Glomerular visceral epithelial cell (primary cell): ENCODE results near the gene SMARCC2.

Experiments used
- DNase-seq: peaks from one replicate; pipeline ENCODE4 v3.0.0-alpha.2; 2016; ENCODE audit errors: extremely low spot score

Gene SMARCC2

GRCh38 chr12:56208006-56208405 is 18.7 kb upstream of the SMARCC2 start:
- DNase-seq = no peak

- peak; percentile 47 for DNase-seq
These were observed 17.3 kb upstream of the SMARCC2 start for GRCh38 chr12:56206452-56207166.

- no peak for DNase-seq
These were observed 16.2 kb upstream of the SMARCC2 start for GRCh38 chr12:56205445-56205844.

- no peak for DNase-seq
These were observed 15.0 kb upstream of the SMARCC2 start for GRCh38 chr12:56204275-56204674.

- DNase-seq = no peak
These were observed 13.6 kb upstream of the SMARCC2 start for GRCh38 chr12:56202838-56203237.

- no peak for DNase-seq
These were observed 13.1 kb upstream of the SMARCC2 start for GRCh38 chr12:56202366-56202765.

- no peak for DNase-seq
These were observed 9.6 kb upstream of the SMARCC2 start for GRCh38 chr12:56198836-56199235.

GRCh38 chr12:56197921-56198635 is 8.8 kb upstream of the SMARCC2 start:
- no peak for DNase-seq

- peak; percentile 35 for DNase-seq
These were observed 7.7 kb upstream of the SMARCC2 start for GRCh38 chr12:56196818-56197550.

GRCh38 chr12:56193025-56193578 is 3.8 kb upstream of the SMARCC2 start:
- DNase-seq = peak; percentile 75

GRCh38 chr12:56192582-56192981 is 3.3 kb upstream of the SMARCC2 start:
- DNase-seq = no peak

- DNase-seq = no peak
These were observed 1.4 kb upstream of the SMARCC2 start for GRCh38 chr12:56190695-56191155.

GRCh38 chr12:56189918-56190694 is 823 bp upstream of the SMARCC2 start:
- peak; percentile 89 for DNase-seq

- peak; percentile 2 for DNase-seq
These were observed 545 bp downstream of the SMARCC2 start for GRCh38 chr12:56188778-56189098.

GRCh38 chr12:56188131-56188777 is 1.0 kb downstream of the SMARCC2 start:
- peak; percentile 7 for DNase-seq

- no peak for DNase-seq
These were observed 2.3 kb downstream of the SMARCC2 start for GRCh38 chr12:56186957-56187356.

- DNase-seq = no peak
These were observed 10.9 kb downstream of the SMARCC2 start for GRCh38 chr12:56178347-56178746.

GRCh38 chr12:56172839-56173238 is 16.4 kb downstream of the SMARCC2 start:
- no peak for DNase-seq

GRCh38 chr12:56169229-56169759 is 20.0 kb downstream of the SMARCC2 start:
- no peak for DNase-seq

- DNase-seq = no peak
These were observed 23.9 kb downstream of the SMARCC2 start for GRCh38 chr12:56165369-56165768.

GRCh38 chr12:56164345-56164729 is 24.9 kb downstream of the SMARCC2 start:
- DNase-seq = peak; percentile 25
